Neural progenitor cell (in vitro differentiated cells): ENCODE results near the gene MARCHF6.

Experiments used
- EZH2 ChIP-seq: fragments of 200-600 bp; sonication (generic); IDR thresholded peaks from 2 replicates; pipeline ENCODE4 v1.6.1; 2017; ENCODE audit warnings: antibody characterized with exemption, mild to moderate bottlenecking, moderate library complexity
- EZH2phosphoT487 ChIP-seq: fragments of 200-600 bp; sonication (generic); IDR thresholded peaks from 2 replicates; pipeline ENCODE4 v1.6.1; 2017; ENCODE audit warnings: antibody characterized with exemption
- TF ChIP-seq, protein P1 (sequence below): fragments of 200-600 bp; sonication (generic); IDR thresholded peaks from 2 replicates; pipeline ENCODE4 v1.5.1; 2017; ENCODE audit warnings: antibody characterized with exemption, mild to moderate bottlenecking

GRCh38 chr5:10366310-10367272, 13.1 kb downstream of the MARCHF6 start:
- TF ChIP-seq, protein P1, sequence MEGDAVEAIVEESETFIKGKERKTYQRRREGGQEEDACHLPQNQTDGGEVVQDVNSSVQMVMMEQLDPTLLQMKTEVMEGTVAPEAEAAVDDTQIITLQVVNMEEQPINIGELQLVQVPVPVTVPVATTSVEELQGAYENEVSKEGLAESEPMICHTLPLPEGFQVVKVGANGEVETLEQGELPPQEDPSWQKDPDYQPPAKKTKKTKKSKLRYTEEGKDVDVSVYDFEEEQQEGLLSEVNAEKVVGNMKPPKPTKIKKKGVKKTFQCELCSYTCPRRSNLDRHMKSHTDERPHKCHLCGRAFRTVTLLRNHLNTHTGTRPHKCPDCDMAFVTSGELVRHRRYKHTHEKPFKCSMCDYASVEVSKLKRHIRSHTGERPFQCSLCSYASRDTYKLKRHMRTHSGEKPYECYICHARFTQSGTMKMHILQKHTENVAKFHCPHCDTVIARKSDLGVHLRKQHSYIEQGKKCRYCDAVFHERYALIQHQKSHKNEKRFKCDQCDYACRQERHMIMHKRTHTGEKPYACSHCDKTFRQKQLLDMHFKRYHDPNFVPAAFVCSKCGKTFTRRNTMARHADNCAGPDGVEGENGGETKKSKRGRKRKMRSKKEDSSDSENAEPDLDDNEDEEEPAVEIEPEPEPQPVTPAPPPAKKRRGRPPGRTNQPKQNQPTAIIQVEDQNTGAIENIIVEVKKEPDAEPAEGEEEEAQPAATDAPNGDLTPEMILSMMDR: no peak
- TF ChIP-seq EZH2 (no peak), EZH2phosphoT487 (no peak)
